GM12878 (cell line): ENCODE data around the gene SLAMF1. TPM values are rescaled to one million over a fixed set of nuclear protein-coding genes. Genes with fewer than 3 reads are reported as not detected.

Source experiments
- ATAC-seq: fragments of 200-7000 bp; cut with Tn5 transposase; 3 replicates; pipeline ENCODE4 v1.9.1; 2020; ENCODE audit warnings: mild to moderate bottlenecking, moderate library complexity
- BruUV-seq: library from RNA; stranded (reverse); fragments of 400-500 nt; replicated peaks from 2 replicates; lab custom pipeline; 2021; lab: Mats Ljungman, UMichigan
- CTCF ChIA-PET: fragments of 300-600 bp; sonication (Branson Sonifier 250); formaldehyde crosslinking; extraction: SDS; loops from one replicate; lab custom pipeline; 2021; ENCODE audit warnings: inconsistent platforms; lab: Yijun Ruan, JAX
- POLR2A ChIA-PET: fragments of 350-600 bp; formaldehyde crosslinking; extraction: SDS; loops from one replicate; lab custom pipeline; 2021; ENCODE audit warnings: inconsistent platforms; lab: Charles Lee
- RAD21 ChIA-PET: fragments of 300-600 bp; sonication (Branson Sonifier 250); formaldehyde crosslinking; loops from one replicate; lab custom pipeline; 2023; ENCODE audit warnings: antibody characterized with exemption; ENCODE audit not compliant: unreplicated experiment; lab: Charles Lee
- SMC1A ChIA-PET: fragments of 300-600 bp; sonication (Branson Sonifier 250); formaldehyde crosslinking; loops from one replicate; lab custom pipeline; 2023; ENCODE audit not compliant: unreplicated experiment, uncharacterized antibody; lab: Charles Lee
- DNase-seq: peaks from one replicate; pipeline ENCODE4 v3.0.0-alpha.2; 2011; ENCODE audit warnings: low read depth, low spot score
- FAIRE-seq: peaks from 3 replicates; lab custom pipeline; 2011; peaks lifted over from hg19 to GRCh38; lab: Jason Lieb, UNC
- H2AFZ ChIP-seq: 2 replicates; pipeline ENCODE4 v1.6.0; 2011; ENCODE audit warnings: low read depth, low read length, control low read depth; ENCODE audit not compliant: control insufficient read depth
- H3K27ac ChIP-seq: 2 replicates; pipeline ENCODE4 v1.5.1; 2011; ENCODE audit warnings: control low read depth; ENCODE audit not compliant: control insufficient read depth, insufficient read depth
- H3K27me3 ChIP-seq, 2 experiments: replicated peaks in 1 of 2; 2 replicates each; pipeline versions ENCODE4 v1.6.0 to v1.6.1; 2011; ENCODE audit warnings: low read length in 1 of 2; ENCODE audit not compliant: control insufficient read depth in 2 of 2, insufficient read depth in 2 of 2
- H3K36me3 ChIP-seq, 2 experiments: 2 replicates each; pipeline ENCODE4 v1.5.1; 2011; ENCODE audit warnings: low read length in 1 of 2; ENCODE audit not compliant: control insufficient read depth in 2 of 2, insufficient read depth in 2 of 2
- H3K4me1 ChIP-seq: 2 replicates; pipeline ENCODE4 v1.6.1; 2011; ENCODE audit warnings: mild to moderate bottlenecking, low read length, moderate library complexity, mixed read lengths; ENCODE audit not compliant: control insufficient read depth, insufficient read depth
- H3K4me2 ChIP-seq: 2 replicates; pipeline ENCODE4 v1.6.0; 2011; ENCODE audit warnings: control low read depth; ENCODE audit not compliant: control insufficient read depth, insufficient read depth
- H3K4me3 ChIP-seq: fragments of 200-600 bp; sonication (generic); 2 replicates; pipeline ENCODE4 v1.5.1; 2016
- H3K79me2 ChIP-seq: 2 replicates; pipeline ENCODE4 v1.6.0; 2011; ENCODE audit warnings: low read length; ENCODE audit not compliant: control insufficient read depth, insufficient read depth
- H3K9ac ChIP-seq: 2 replicates; pipeline ENCODE4 v1.8.0; 2011; ENCODE audit warnings: low read length, control low read depth, mixed read lengths; ENCODE audit not compliant: control insufficient read depth, insufficient read depth
- H3K9me3 ChIP-seq: replicated peaks from 3 replicates; pipeline ENCODE4 v1.5.1; 2011; ENCODE audit warnings: mild to moderate bottlenecking, low read length; ENCODE audit not compliant: control insufficient read depth, insufficient read depth
- H4K20me1 ChIP-seq: 2 replicates; pipeline ENCODE4 v1.6.0; 2011; ENCODE audit not compliant: control insufficient read depth, insufficient read depth
- BACH1 ChIP-seq: fragments of 450-650 bp; IDR thresholded peaks from 2 replicates; pipeline ENCODE4 v1.6.1; 2017; ENCODE audit warnings: mild to moderate bottlenecking, borderline replicate concordance
- CBX3 ChIP-seq: fragments of 200-600 bp; sonication (generic); IDR thresholded peaks from 2 replicates; pipeline ENCODE4 v1.6.1; 2016; ENCODE audit warnings: low read depth, borderline replicate concordance
- DPF2 ChIP-seq: fragments of 450-650 bp; IDR thresholded peaks from 2 replicates; pipeline ENCODE4 v1.6.1; 2017; ENCODE audit warnings: mild to moderate bottlenecking
- FOXK2 ChIP-seq: fragments of 450-650 bp; IDR thresholded peaks from 2 replicates; pipeline ENCODE4 v1.6.1; 2017; ENCODE audit warnings: mild to moderate bottlenecking, moderate library complexity
- HCFC1 ChIP-seq: fragments of 150-350 bp; IDR thresholded peaks from 2 replicates; pipeline ENCODE4 v1.6.1; 2014; ENCODE audit warnings: low read length
- IKZF1 ChIP-seq: fragments of 450-650 bp; conservative IDR thresholded peaks from 2 replicates; pipeline ENCODE4 v1.6.1; 2017; ENCODE audit warnings: antibody characterized with exemption, mild to moderate bottlenecking
- IKZF2 ChIP-seq, 2 experiments: fragments of 450-650 bp; IDR thresholded peaks; 2 replicates each; pipeline ENCODE4 v1.6.1; 2017; ENCODE audit warnings: mild to moderate bottlenecking in 2 of 2, moderate library complexity in 2 of 2
- MAX ChIP-seq: IDR thresholded peaks from 2 replicates; pipeline ENCODE4 v1.6.1; 2012; ENCODE audit warnings: low read depth, low read length, improper control_type of control experiment
- NBN ChIP-seq: fragments of 450-650 bp; IDR thresholded peaks from 2 replicates; pipeline ENCODE4 v1.6.1; 2016
- PKNOX1 ChIP-seq: fragments of 450-650 bp; IDR thresholded peaks from 2 replicates; pipeline ENCODE4 v1.6.1; 2016; ENCODE audit warnings: mild to moderate bottlenecking
- POLR2AphosphoS2 ChIP-seq: IDR thresholded peaks from 2 replicates; pipeline ENCODE4 v1.6.1; 2011; ENCODE audit warnings: low read depth, mild to moderate bottlenecking, low read length, improper control_type of control experiment, moderate library complexity
- RUNX3 ChIP-seq: IDR thresholded peaks from 2 replicates; pipeline ENCODE4 v1.6.1; 2012; ENCODE audit warnings: low read length, inconsistent platforms
- SIN3A ChIP-seq: IDR thresholded peaks from 2 replicates; pipeline ENCODE4 v1.6.1; 2012; ENCODE audit warnings: low read depth, low read length, improper control_type of control experiment
- SIX5 ChIP-seq: IDR thresholded peaks from 2 replicates; pipeline ENCODE4 v1.6.1; 2011; ENCODE audit warnings: mild to moderate bottlenecking, low read depth, low read length, moderate library complexity; ENCODE audit not compliant: severe bottlenecking
- SRF ChIP-seq, 2 experiments: IDR thresholded peaks; 2 replicates each; pipeline ENCODE4 v1.6.1; 2011; ENCODE audit warnings: low read depth in 2 of 2, low read length in 2 of 2, mild to moderate bottlenecking in 1 of 2, moderate library complexity in 1 of 2
- TCF12 ChIP-seq: IDR thresholded peaks from 2 replicates; pipeline ENCODE4 v1.6.1; 2011; ENCODE audit warnings: low read depth, mild to moderate bottlenecking, low read length
- WGBS: methylation state at CpG from one replicate; pipeline ENCODE4 v1.1.6; 2016; ENCODE audit warnings: low lambda C conversion rate; ENCODE audit not compliant: insufficient replicate concordance, insufficient coverage; ENCODE audit errors: missing lambda C conversion rate; 5-methylcytosine and 5-hydroxymethylcytosine counted together
- in situ Hi-C: fragments of 300-500 bp; cut with MboI; formaldehyde crosslinking; loops from 9 replicates; pipeline ENCODE4 v1.14.3; 2018; ENCODE audit warnings: mixed read lengths
- intact Hi-C: fragments of 100-400 bp; cut with micrococcal nuclease; formaldehyde crosslinking; loops from one replicate; pipeline ENCODE4 v1.14.2; 2022; ENCODE audit not compliant: unreplicated experiment
- polyA plus RNA-seq, 11 experiments: library from polyadenylated mRNA; depleted of rRNA in 4 of 11; unstranded in 6 of 11; stranded (reverse) in 5 of 11; fragments of >200 nt; fragmentation: Nextera tagmentation in 4 of 11; fragmentation: Illumina TruSeq in 1 of 11; extraction: Ambion mirVana in 4 of 11; extraction: Trizol in 1 of 11; gene quantifications; 1 replicate in 1 of 11; 2 replicates in 10 of 11; pipeline versions ENCODE4 v1.2.1 to v1.2.3, GENCODE V29; 2011 to 2016; ENCODE audit warnings: inconsistent platforms in 2 of 11, missing spikeins in 2 of 11, low read depth in 1 of 11
- total RNA-seq, 4 experiments: library from RNA; depleted of rRNA in 3 of 4; stranded (reverse); fragments of >200 nt in 3 of 4; fragmentation: Illumina TruSeq in 1 of 4; extraction: Trizol in 1 of 4; gene quantifications; 2 replicates each; pipeline versions ENCODE4 v1.2.1 to v1.2.3, GENCODE V29; 2013 to 2021
- TF ChIP-seq, protein P1 (sequence below): fragments of 450-650 bp; IDR thresholded peaks from 2 replicates; pipeline ENCODE4 v1.6.1; 2018; ENCODE audit warnings: mild to moderate bottlenecking, low read depth, moderate library complexity; ENCODE audit not compliant: partially characterized antibody
- TF ChIP-seq, protein P2 (sequence below), 3 experiments: IDR thresholded peaks in 2 of 3; conservative IDR thresholded peaks in 1 of 3; 2 replicates each; pipeline ENCODE4 v1.5.1; 2011; ENCODE audit warnings: low read depth in 3 of 3, low read length in 3 of 3, mild to moderate bottlenecking in 3 of 3, control low read depth in 2 of 3, moderate library complexity in 2 of 3, inconsistent platforms in 1 of 3, mixed read lengths in 1 of 3; ENCODE audit not compliant: control insufficient read depth in 2 of 3, insufficient read depth in 1 of 3; ENCODE audit errors: extremely low read depth in 1 of 3

Gene SLAMF1
- total and polyA plus RNA-seq, 10 of the 15 experiments (the other 5 are each of a cell fraction or from before 2014, with no cell fraction given): 87.3 to 260 (median 131) TPM

DNA sequence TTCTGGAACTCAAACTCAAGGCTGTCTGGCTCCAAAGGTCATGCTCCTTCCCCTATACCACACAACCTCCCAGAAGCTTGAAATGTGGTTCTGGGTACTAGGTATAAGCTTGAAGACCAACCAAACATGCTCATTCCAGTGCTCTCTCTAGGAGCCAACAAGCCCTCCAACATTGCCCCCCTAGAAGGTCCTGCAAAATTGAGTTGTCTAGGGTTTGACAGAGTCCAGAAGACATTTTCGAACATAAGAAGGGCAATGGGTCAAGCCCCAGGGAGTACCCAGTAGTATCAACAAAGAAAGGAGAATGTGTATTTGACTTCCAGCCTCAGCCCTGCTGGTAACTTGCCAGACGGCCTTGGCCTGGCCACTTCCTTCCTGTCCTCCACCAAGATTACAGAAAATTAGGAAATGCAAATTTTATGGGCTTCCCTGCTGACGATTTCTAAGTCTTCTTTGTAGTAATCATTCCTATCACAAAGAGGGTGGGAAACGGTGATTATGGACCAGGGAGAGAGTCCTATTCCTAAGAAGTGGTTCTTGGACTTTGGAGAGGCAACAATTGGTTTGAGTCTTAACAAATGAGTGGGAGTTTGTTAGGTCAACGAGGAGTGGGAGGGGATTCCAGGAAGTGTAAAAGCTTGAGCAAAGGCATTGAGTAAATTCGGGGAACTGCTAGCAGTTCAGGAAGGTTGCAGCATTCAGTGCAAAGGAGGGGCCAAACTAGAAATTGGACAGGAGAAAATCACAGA is 18.7 kb upstream of the SLAMF1 start:
- Histone ChIP-seq H3K4me2 (peak overlapping the region; percentile 73), H3K27ac (peak overlapping the region; percentile 75), H3K27me3 (no peaks in the 10 kb centered on the region), H3K79me2 (peaks cover 14% of the 10 kb centered on the region), H3K9ac (0 out of 2 replicates have a peak overlapping the region, but pooled peaks have one; percentile 3), H4K20me1 (no peaks in the 10 kb centered on the region), H3K4me3 (peak overlapping the region; percentile 48), H2AFZ (peak overlapping the region; percentile 30; the same call in 1 of the 2 replicates), H3K4me1 (peaks cover 34% of the 10 kb centered on the region), H3K36me3 (no peaks in the 10 kb centered on the region), H3K9me3 (no peaks in the 10 kb centered on the region; the same call in none of the 3 replicates)
- intact Hi-C loops (no loop called here), in situ Hi-C loops (no loop called here)
- BruUV-seq: no TSS peak
- ChIA-PET RAD21 (interaction anchor here (0.6 to 5.3 kb wide), 11 partner anchors 8 to 198 kb away, joined by 3 to 42 read pairs (median 5); partner anchors contain the start of gene SLAMF1), POLR2A (interaction anchor here (0.7 to 3.5 kb wide), 11 partner anchors 8 to 76 kb away, joined by 3 to 20 read pairs (median 5); partner anchors contain the start of gene SLAMF1), SMC1A (interaction anchor here (0.6 to 6.4 kb wide), 16 partner anchors 9 to 209 kb away, joined by 3 to 79 read pairs (median 4); partner anchors contain the start of gene SLAMF1), CTCF (interaction anchor here (0.6 to 6.4 kb wide), 6 partner anchors 9 to 112 kb away, joined by 3 to 60 read pairs (median 3); partner anchors contain the start of gene SLAMF1)
- ATAC-seq (peak; percentile 39), FAIRE-seq (no peak), DNase-seq (no peak)
- WGBS: 1% methylated on average over 6 of the region's 6 CpGs
- TF ChIP-seq IKZF1 (peak; percentile 62), SRF (IDR thresholded peaks at IDR 0.05; ENCODE audit: low read depth in 2 of 2, low read length in 2 of 2) (no peak), CBX3 (no peak), SIN3A (no peak), FOXK2 (no peak), POLR2AphosphoS2 (no peak), DPF2 (no peak), HCFC1 (no peak), RUNX3 (peak; percentile 45; the same call in 1 of the 2 replicates), SIX5 (no peak), MAX (no peak), NBN (no peak), PKNOX1 (no peak), TCF12 (no peak), BACH1 (no peak), IKZF2 (IDR thresholded peaks at IDR 0.05) (peak; percentile 29 to 33; a peak in 2 of 4 replicates)
- TF ChIP-seq, protein P1, sequence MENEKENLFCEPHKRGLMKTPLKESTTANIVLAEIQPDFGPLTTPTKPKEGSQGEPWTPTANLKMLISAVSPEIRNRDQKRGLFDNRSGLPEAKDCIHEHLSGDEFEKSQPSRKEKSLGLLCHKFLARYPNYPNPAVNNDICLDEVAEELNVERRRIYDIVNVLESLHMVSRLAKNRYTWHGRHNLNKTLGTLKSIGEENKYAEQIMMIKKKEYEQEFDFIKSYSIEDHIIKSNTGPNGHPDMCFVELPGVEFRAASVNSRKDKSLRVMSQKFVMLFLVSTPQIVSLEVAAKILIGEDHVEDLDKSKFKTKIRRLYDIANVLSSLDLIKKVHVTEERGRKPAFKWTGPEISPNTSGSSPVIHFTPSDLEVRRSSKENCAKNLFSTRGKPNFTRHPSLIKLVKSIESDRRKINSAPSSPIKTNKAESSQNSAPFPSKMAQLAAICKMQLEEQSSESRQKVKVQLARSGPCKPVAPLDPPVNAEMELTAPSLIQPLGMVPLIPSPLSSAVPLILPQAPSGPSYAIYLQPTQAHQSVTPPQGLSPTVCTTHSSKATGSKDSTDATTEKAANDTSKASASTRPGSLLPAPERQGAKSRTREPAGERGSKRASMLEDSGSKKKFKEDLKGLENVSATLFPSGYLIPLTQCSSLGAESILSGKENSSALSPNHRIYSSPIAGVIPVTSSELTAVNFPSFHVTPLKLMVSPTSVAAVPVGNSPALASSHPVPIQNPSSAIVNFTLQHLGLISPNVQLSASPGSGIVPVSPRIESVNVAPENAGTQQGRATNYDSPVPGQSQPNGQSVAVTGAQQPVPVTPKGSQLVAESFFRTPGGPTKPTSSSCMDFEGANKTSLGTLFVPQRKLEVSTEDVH: no peak
- TF ChIP-seq, protein P2, sequence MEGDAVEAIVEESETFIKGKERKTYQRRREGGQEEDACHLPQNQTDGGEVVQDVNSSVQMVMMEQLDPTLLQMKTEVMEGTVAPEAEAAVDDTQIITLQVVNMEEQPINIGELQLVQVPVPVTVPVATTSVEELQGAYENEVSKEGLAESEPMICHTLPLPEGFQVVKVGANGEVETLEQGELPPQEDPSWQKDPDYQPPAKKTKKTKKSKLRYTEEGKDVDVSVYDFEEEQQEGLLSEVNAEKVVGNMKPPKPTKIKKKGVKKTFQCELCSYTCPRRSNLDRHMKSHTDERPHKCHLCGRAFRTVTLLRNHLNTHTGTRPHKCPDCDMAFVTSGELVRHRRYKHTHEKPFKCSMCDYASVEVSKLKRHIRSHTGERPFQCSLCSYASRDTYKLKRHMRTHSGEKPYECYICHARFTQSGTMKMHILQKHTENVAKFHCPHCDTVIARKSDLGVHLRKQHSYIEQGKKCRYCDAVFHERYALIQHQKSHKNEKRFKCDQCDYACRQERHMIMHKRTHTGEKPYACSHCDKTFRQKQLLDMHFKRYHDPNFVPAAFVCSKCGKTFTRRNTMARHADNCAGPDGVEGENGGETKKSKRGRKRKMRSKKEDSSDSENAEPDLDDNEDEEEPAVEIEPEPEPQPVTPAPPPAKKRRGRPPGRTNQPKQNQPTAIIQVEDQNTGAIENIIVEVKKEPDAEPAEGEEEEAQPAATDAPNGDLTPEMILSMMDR (IDR thresholded peaks at IDR 0.05 in 2 of 3, conservative IDR thresholded peaks at IDR 0.05 in 1 of 3; ENCODE audit: control insufficient read depth in 2 of 3, extremely low read depth in 1 of 3, insufficient read depth in 1 of 3, low read depth in 3 of 3, low read length in 3 of 3): no peak
